RWPE2 (cell line): ENCODE measurements around the gene STRBP.

Source experiments
- ATAC-seq: fragments of 200-7000 bp; cut with Tn5 transposase; 3 replicates; pipeline ENCODE4 v1.9.1; 2021; ENCODE audit warnings: low read depth
- DNase-seq: peaks from one replicate; pipeline ENCODE4 v3.0.0-alpha.2; 2020; ENCODE audit warnings: low spot score
- H3K27ac ChIP-seq: fragments of 450-650 bp; 2 replicates; pipeline ENCODE4 v1.5.1; 2017; ENCODE audit warnings: mild to moderate bottlenecking; ENCODE audit not compliant: poor library complexity, severe bottlenecking
- H3K27me3 ChIP-seq: fragments of 250-450 bp; sonication (Bioruptor Pico); 2 replicates; pipeline ENCODE4 v1.5.1; 2021; ENCODE audit warnings: mild to moderate bottlenecking, moderate library complexity; ENCODE audit not compliant: insufficient read depth, poor library complexity, severe bottlenecking
- H3K36me3 ChIP-seq: fragments of 250-450 bp; sonication (Bioruptor Pico); 2 replicates; pipeline ENCODE4 v1.5.1; 2020; ENCODE audit warnings: low read depth, mild to moderate bottlenecking, moderate library complexity
- H3K4me1 ChIP-seq: fragments of 250-450 bp; sonication (Bioruptor Pico); 2 replicates; pipeline ENCODE4 v1.5.1; 2021; ENCODE audit warnings: mild to moderate bottlenecking, moderate library complexity; ENCODE audit not compliant: insufficient read depth, poor library complexity, severe bottlenecking
- H3K4me3 ChIP-seq: fragments of 250-450 bp; sonication (Bioruptor Pico); 2 replicates; pipeline ENCODE4 v1.5.1; 2021; ENCODE audit warnings: mild to moderate bottlenecking, moderate library complexity; ENCODE audit not compliant: severe bottlenecking
- H3K9me3 ChIP-seq: fragments of 250-450 bp; sonication (Bioruptor Pico); 2 replicates; pipeline ENCODE4 v1.5.1; 2021; ENCODE audit warnings: mild to moderate bottlenecking, moderate library complexity; ENCODE audit not compliant: severe bottlenecking
- TF ChIP-seq, protein P1 (sequence below): fragments of 450-650 bp; IDR thresholded peaks from one replicate; pipeline ENCODE4 v1.5.1; 2017; ENCODE audit warnings: mild to moderate bottlenecking, moderate library complexity; ENCODE audit not compliant: poor library complexity, severe bottlenecking

STRBP gene

DNA sequence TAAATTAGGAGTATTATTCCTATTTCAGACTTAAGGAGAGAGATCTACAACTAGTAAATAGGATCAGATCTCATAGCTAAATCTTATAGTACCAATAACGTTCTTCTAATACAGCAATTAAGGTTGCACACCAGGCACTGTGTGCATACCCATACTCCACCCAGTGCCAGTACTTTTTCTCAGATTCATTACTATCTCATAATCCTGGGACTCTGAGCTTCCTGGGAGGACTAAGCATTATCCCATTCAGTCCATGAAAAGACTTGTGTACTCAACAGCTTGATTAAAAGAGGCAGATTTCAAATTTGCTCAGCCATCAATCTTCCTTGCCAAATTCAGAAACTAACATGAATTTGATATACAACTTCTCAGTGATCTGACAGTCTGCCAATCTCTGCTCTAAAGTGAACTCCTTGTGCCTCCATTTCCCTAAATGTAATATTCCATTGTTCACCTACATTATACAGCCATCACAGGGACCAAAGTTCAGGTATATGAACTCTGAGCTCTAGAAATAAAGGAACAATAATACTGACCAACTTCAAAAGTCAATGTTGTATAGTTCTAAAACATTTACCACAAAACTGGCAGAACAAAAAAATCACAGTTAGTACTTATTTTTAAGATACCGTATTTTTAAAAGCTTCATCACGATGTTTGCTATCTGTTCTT, 7.2 kb downstream of the STRBP start:
- Histone ChIP-seq H3K27me3 (no peaks in the 10 kb centered on the region), H3K4me1 (no peaks in the 10 kb centered on the region), H3K27ac (no peak overlapping the region), H3K36me3 (no peaks in the 10 kb centered on the region), H3K9me3 (no peaks in the 10 kb centered on the region), H3K4me3 (no peak overlapping the region)
- TF ChIP-seq, protein P1, sequence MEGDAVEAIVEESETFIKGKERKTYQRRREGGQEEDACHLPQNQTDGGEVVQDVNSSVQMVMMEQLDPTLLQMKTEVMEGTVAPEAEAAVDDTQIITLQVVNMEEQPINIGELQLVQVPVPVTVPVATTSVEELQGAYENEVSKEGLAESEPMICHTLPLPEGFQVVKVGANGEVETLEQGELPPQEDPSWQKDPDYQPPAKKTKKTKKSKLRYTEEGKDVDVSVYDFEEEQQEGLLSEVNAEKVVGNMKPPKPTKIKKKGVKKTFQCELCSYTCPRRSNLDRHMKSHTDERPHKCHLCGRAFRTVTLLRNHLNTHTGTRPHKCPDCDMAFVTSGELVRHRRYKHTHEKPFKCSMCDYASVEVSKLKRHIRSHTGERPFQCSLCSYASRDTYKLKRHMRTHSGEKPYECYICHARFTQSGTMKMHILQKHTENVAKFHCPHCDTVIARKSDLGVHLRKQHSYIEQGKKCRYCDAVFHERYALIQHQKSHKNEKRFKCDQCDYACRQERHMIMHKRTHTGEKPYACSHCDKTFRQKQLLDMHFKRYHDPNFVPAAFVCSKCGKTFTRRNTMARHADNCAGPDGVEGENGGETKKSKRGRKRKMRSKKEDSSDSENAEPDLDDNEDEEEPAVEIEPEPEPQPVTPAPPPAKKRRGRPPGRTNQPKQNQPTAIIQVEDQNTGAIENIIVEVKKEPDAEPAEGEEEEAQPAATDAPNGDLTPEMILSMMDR, result no peak
- DNase-seq, result no peak
- ATAC-seq, result no peak

DNA sequence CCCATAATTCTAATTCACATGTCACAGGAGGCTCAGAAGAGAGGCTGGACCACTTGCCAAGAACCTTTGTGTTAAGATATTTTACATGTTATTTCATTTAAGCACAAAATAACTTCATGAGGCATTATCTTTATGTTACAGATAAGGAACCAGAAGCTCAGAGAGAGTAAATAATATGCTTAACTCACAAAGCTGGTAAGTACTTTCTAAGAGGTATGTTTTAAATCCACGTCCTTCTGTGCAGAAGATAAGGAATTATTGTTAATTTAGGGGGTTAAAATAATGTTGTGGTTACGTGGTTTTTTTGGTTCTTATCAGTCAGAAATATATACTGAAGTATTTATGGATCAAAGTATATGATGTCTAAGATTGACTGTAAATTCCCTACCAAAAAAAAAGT, 8.0 kb downstream of the STRBP start:
- Histone ChIP-seq H3K27ac (no peak overlapping the region), H3K9me3 (no peaks in the 10 kb centered on the region), H3K36me3 (no peaks in the 10 kb centered on the region), H3K4me3 (no peak overlapping the region), H3K4me1 (no peaks in the 10 kb centered on the region), H3K27me3 (no peaks in the 10 kb centered on the region)
- ATAC-seq (no peak), DNase-seq (no peak)
- TF ChIP-seq, protein P1, result no peak

DNA sequence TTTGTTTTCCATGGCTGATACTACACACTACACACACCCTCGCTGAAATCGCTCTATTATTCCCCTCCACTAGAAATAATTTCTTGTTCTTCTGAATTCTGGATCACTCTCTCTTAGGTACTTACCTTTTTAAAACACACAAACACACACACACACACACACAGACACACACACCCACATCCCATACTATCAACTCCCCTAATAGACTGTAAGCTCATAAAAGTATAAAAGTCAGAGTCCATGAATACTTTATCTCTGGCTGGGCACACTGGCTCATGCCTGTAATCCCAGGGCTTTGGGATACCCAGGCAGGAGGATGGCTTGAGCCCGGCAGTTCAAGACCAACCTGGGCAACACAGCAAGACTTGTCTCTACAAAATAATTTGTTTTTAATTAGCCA, 11.1 kb downstream of the STRBP start:
- no peaks in the 10 kb centered on the region for H3K9me3 ChIP-seq

DNA sequence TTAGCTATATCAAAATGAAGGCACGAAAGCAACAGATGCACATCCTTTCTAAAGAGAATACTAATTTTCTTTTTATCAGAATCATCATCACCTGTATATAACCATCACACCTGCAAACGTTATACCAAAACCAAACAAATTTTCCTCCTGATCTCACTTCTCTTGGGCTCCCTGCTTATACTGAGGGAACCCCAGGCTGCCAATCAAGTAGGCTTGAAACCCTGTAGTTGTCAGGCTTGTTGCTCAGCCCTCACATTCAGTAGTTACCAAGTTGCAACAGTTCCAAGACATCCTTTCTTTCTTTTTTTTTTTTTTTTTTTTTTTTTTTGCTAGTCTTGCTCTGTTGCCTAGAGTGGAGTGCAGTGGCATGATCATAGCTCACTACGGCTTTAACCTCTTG, 12.7 kb downstream of the STRBP start:
- H3K4me1 ChIP-seq, result no peaks in the 10 kb centered on the region
- no peak overlapping the region for H3K4me3 ChIP-seq
- H3K9me3 ChIP-seq, result no peaks in the 10 kb centered on the region
- ATAC-seq (no peak), DNase-seq (no peak)
- TF ChIP-seq, protein P1, result no peak
- H3K36me3 ChIP-seq, result no peaks in the 10 kb centered on the region
- no peak overlapping the region for H3K27ac ChIP-seq
- H3K27me3 ChIP-seq, result no peaks in the 10 kb centered on the region

More for the DNA sequence above, 11.1 kb downstream of the STRBP start:
- Histone ChIP-seq H3K4me3 (no peak overlapping the region), H3K27ac (no peak overlapping the region), H3K27me3 (no peaks in the 10 kb centered on the region), H3K4me1 (no peaks in the 10 kb centered on the region), H3K36me3 (no peaks in the 10 kb centered on the region)
- DNase-seq (no peak), ATAC-seq (no peak)
- TF ChIP-seq, protein P1, result no peak

DNA sequence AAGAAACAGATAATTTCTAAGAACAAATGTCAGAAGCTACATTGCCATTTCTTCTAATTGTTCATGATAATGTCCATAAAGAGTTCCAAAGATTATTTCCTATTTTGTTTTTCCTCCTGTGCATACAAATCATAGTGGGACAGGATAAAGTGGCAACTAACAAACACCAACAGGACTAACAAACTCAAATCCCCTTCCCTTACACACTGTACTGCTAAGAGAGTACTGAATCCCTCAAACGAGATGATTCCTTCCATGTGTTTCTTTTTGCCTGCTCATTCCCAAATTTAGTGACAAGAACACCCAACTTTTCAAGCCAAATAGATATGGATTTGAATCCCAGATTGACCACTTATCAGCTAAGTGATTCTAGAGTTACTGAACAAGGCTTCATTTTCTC, 15.2 kb downstream of the STRBP start:
- DNase-seq (no peak), ATAC-seq (no peak)
- no peaks in the 10 kb centered on the region for H3K36me3 ChIP-seq
- H3K27me3 ChIP-seq, result no peaks in the 10 kb centered on the region
- H3K9me3 ChIP-seq, result no peaks in the 10 kb centered on the region
- TF ChIP-seq, protein P1, result no peak
- no peak overlapping the region for H3K4me3 ChIP-seq
- no peaks in the 10 kb centered on the region for H3K4me1 ChIP-seq
- no peak overlapping the region for H3K27ac ChIP-seq
